Activated T-cell treated with anti-CD3 and anti-CD28 coated beads, Interleukin-2, amount 50 U/mL, for 72 hours (primary cell): ENCODE data around the gene HDAC8. TPM values are rescaled to one million over a fixed set of nuclear protein-coding genes. Genes with fewer than 3 reads are reported as not detected.
"Not testable (repeated sequence)": the region's sequence is repeated elsewhere in the genome, so short reads cannot be mapped to it uniquely, and the experiment has no call there.

Experiments
- ATAC-seq, 2 donors: fragments of 150-1000 bp; cut with Tn5 transposase; replicated peaks in 1 of 2; 2 replicates each; pipeline ENCODE4 v1.10.0; 2021; ENCODE audit warnings: moderate library complexity in 2 of 2, mild to moderate bottlenecking in 1 of 2
- DNase-seq, 2 donors: peaks; one replicate each; pipeline ENCODE4 v3.0.0; 2021 to 2022; ENCODE audit warnings: mixed read lengths in 1 of 2
- H3K27ac Mint-ChIP-seq: one replicate; pipeline ENCODE4 v1.8.0; 2022; ENCODE audit warnings: mild to moderate bottlenecking, moderate library complexity, mixed read lengths
- H3K27me3 Mint-ChIP-seq: one replicate; pipeline ENCODE4 v1.8.0; 2022; ENCODE audit warnings: low read depth, mixed read lengths
- H3K36me3 Mint-ChIP-seq, 2 donors: one replicate each; pipeline ENCODE4 v1.8.0; 2022; ENCODE audit warnings: mixed read lengths in 2 of 2, mild to moderate bottlenecking in 1 of 2; ENCODE audit not compliant: insufficient read depth in 2 of 2
- H3K4me1 Mint-ChIP-seq: one replicate; pipeline ENCODE4 v1.8.0; 2022; ENCODE audit warnings: low read depth, mixed read lengths
- H3K4me3 Mint-ChIP-seq, 2 donors: one replicate each; pipeline ENCODE4 v1.8.0; 2022; ENCODE audit warnings: mild to moderate bottlenecking in 2 of 2, mixed read lengths in 2 of 2, moderate library complexity in 2 of 2
- H3K9me3 Mint-ChIP-seq, 2 donors: one replicate each; pipeline ENCODE4 v1.8.0; 2022; ENCODE audit warnings: mixed read lengths in 2 of 2
- total RNA-seq, 2 donors: library from RNA; stranded (reverse); gene quantifications; one replicate each; pipeline ENCODE4 v1.2.3, GENCODE V29; 2022

HDAC8 gene
- total RNA-seq, 2 donors from 2014 or later, result 23.5 to 24.3 TPM

GRCh38 chrX:72568406-72569092 lies 4.1 kb downstream of the HDAC8 start:
- DNase-seq (no peak), ATAC-seq (no peak)
- H3K9me3 Mint-ChIP-seq, result no peaks in the 10 kb centered on the region
- no peak overlapping the region for H3K4me3 Mint-ChIP-seq
- no peak overlapping the region for H3K27ac Mint-ChIP-seq
- H3K27me3 Mint-ChIP-seq, result peaks cover 6% of the 10 kb centered on the region
- peaks cover 7 to 8% of the 10 kb centered on the region in 2 donors for H3K36me3 Mint-ChIP-seq
- H3K4me1 Mint-ChIP-seq, result peaks cover 4% of the 10 kb centered on the region

DNA sequence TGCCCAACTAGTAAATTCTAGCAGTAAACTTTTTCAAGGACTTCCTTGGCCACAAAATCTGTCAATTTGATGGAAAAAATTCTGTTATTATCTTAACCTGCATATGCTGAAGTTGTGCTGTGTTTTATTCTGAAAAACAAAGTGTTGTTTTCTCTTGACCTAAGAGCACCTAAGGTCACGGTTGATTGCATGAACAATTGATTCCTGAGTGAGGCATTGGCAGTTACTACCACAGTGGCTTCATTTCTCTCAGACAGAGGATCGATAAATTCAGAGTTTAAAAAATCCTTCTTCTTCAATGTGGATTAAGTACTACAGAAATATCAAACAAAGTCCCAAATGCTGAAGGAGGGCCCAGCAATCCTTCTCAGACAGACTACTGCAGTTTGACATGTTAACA lies 6.2 kb downstream of the HDAC8 start:
- H3K4me3 Mint-ChIP-seq, result no peak overlapping the region
- no peak for ATAC-seq
- H3K36me3 Mint-ChIP-seq, result peaks cover 5 to 7% of the 10 kb centered on the region in 2 donors

DNA sequence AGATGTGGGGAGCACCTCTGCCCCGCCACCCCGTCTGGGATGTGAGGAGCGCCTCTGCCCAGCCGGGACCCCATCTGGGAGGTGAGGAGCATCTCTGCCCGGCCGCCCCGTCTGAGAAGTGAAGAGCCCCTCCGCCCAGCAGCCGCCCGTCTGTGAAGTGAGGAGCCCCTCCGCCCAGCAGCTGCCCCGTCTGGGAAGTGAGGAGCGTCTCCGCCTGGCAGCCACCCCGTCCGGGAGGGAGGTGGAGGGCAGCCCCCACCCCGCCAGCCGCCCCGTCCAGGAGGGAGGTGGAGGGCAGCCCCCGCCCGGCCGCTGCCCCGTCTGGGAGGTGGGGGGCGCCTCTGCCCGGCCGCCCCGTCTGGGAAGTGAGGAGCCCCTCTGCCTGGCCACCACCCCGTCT lies 13.0 kb downstream of the HDAC8 start:
- H3K36me3 Mint-ChIP-seq, H3K27ac Mint-ChIP-seq, DNase-seq, H3K9me3 Mint-ChIP-seq, ATAC-seq, H3K4me3 Mint-ChIP-seq, H3K4me1 Mint-ChIP-seq, H3K27me3 Mint-ChIP-seq: not testable (repeated sequence)

More for the DNA sequence above, 6.2 kb downstream of the HDAC8 start:
- no peak overlapping the region for H3K27ac Mint-ChIP-seq
- H3K9me3 Mint-ChIP-seq, result no peaks in the 10 kb centered on the region
- peaks cover 4% of the 10 kb centered on the region for H3K4me1 Mint-ChIP-seq
- peaks cover 6% of the 10 kb centered on the region for H3K27me3 Mint-ChIP-seq
- DNase-seq, result no peak

DNA sequence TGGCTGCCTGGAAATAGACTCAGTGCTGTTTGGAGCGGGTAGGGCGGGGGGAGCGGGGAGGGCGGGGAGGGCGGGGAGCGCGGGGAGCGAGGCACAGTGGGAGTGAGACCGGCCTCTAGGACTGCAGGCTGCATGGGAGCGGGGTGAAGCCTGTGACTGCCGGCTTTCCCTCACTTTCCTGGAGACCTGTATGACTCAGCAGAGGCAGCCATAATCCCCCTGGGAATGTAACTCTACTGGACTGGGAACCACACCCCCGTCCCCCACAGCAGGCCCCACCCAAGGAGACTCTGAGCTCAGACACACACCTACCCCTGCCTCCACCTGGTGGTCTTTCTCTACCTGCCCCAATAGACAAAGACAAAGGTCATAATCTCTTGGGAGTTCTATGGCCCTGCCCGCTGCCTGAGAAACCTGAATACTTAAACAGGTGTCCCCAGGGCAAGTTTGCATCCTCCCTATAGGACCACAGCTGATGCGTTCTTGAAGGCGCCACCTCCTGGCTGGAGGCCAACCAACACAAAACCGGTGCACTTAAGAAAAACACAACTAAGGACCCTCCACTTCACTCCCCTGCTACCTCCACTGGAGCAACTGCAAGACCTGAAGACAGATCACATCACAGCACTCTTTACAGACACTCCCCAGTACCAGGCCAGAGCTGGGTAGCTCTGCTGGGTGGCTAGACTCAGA lies 18.0 kb downstream of the HDAC8 start:
- Mint-ChIP-seq H3K27ac (no peak overlapping the region), H3K27me3 (peaks cover 9% of the 10 kb centered on the region), H3K4me3 (no peak overlapping the region), H3K9me3 (no peaks in the 10 kb centered on the region), H3K36me3 (peaks cover 0 to 2% of the 10 kb centered on the region in 2 donors), H3K4me1 (no peaks in the 10 kb centered on the region)
- ATAC-seq (no peak), DNase-seq (no peak)

GRCh38 chrX:72552443-72552842 lies 20.2 kb downstream of the HDAC8 start:
- H3K36me3 Mint-ChIP-seq, H3K9me3 Mint-ChIP-seq, DNase-seq, ATAC-seq, H3K27ac Mint-ChIP-seq, H3K4me3 Mint-ChIP-seq, H3K4me1 Mint-ChIP-seq, H3K27me3 Mint-ChIP-seq: not testable (repeated sequence)

GRCh38 chrX:72545990-72546389 lies 26.7 kb downstream of the HDAC8 start:
- H3K4me3 Mint-ChIP-seq, result no peak overlapping the region
- H3K9me3 Mint-ChIP-seq, result no peaks in the 10 kb centered on the region
- no peaks in the 10 kb centered on the region for H3K4me1 Mint-ChIP-seq
- H3K27ac Mint-ChIP-seq, result no peak overlapping the region
- H3K27me3 Mint-ChIP-seq, result peaks cover 7% of the 10 kb centered on the region
- DNase-seq (no peak), ATAC-seq (no peak)
- H3K36me3 Mint-ChIP-seq, result peaks cover 0 to 3% of the 10 kb centered on the region in 2 donors

- H3K27ac Mint-ChIP-seq, result no peak overlapping the region
- H3K4me3 Mint-ChIP-seq, result no peak overlapping the region
- peaks cover 5% of the 10 kb centered on the region for H3K27me3 Mint-ChIP-seq
- H3K9me3 Mint-ChIP-seq, result no peaks in the 10 kb centered on the region
- ATAC-seq, result no peak
- no peaks in the 10 kb centered on the region for H3K4me1 Mint-ChIP-seq
- DNase-seq, result no peak
- H3K36me3 Mint-ChIP-seq, result peaks cover 0 to 3% of the 10 kb centered on the region in 2 donors
These were observed 32.3 kb downstream of the HDAC8 start for GRCh38 chrX:72540318-72540717.

GRCh38 chrX:72539822-72540221 lies 32.8 kb downstream of the HDAC8 start:
- peaks cover 5% of the 10 kb centered on the region for H3K27me3 Mint-ChIP-seq
- DNase-seq, result no peak
- no peaks in the 10 kb centered on the region for H3K9me3 Mint-ChIP-seq
- ATAC-seq, result no peak
- peaks cover 0 to 3% of the 10 kb centered on the region in 2 donors for H3K36me3 Mint-ChIP-seq
- H3K4me1 Mint-ChIP-seq, result no peaks in the 10 kb centered on the region
- H3K4me3 Mint-ChIP-seq, result no peak overlapping the region
- no peak overlapping the region for H3K27ac Mint-ChIP-seq

DNA sequence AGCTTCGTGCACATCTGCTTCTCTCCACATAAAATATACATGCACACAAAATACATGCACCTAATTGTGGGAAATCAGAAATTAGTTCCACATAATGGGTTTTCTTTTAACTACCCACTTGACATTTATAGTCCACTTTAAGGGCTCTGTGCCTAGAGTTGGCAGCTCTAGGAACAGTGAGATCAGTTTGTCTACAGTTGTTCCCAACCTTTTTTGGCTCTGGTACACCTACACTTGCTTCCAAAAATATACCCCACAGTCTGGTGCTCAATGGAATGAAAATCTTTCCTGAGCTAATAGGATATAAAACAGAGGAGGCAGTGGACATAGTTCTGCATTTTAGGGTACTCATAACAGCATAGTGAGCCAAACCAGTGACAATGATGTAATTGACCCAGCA lies 36.1 kb downstream of the HDAC8 start:
- ATAC-seq, result no peak
- Mint-ChIP-seq H3K27ac (no peak overlapping the region), H3K4me1 (no peaks in the 10 kb centered on the region), H3K4me3 (no peak overlapping the region), H3K27me3 (peaks cover 5% of the 10 kb centered on the region), H3K36me3 (peaks cover 0 to 3% of the 10 kb centered on the region in 2 donors), H3K9me3 (no peaks in the 10 kb centered on the region)
- no peak for DNase-seq

- Mint-ChIP-seq H3K4me1 (peaks cover under 1% of the 10 kb centered on the region), H3K27ac (no peak overlapping the region), H3K9me3 (peaks cover 0 to 6% of the 10 kb centered on the region in 2 donors), H3K27me3 (peaks cover 12% of the 10 kb centered on the region), H3K36me3 (peaks cover 2 to 5% of the 10 kb centered on the region in 2 donors), H3K4me3 (no peak overlapping the region)
- ATAC-seq (no peak), DNase-seq (no peak)
These were observed 40.3 kb downstream of the HDAC8 start for GRCh38 chrX:72532366-72532765.

DNA sequence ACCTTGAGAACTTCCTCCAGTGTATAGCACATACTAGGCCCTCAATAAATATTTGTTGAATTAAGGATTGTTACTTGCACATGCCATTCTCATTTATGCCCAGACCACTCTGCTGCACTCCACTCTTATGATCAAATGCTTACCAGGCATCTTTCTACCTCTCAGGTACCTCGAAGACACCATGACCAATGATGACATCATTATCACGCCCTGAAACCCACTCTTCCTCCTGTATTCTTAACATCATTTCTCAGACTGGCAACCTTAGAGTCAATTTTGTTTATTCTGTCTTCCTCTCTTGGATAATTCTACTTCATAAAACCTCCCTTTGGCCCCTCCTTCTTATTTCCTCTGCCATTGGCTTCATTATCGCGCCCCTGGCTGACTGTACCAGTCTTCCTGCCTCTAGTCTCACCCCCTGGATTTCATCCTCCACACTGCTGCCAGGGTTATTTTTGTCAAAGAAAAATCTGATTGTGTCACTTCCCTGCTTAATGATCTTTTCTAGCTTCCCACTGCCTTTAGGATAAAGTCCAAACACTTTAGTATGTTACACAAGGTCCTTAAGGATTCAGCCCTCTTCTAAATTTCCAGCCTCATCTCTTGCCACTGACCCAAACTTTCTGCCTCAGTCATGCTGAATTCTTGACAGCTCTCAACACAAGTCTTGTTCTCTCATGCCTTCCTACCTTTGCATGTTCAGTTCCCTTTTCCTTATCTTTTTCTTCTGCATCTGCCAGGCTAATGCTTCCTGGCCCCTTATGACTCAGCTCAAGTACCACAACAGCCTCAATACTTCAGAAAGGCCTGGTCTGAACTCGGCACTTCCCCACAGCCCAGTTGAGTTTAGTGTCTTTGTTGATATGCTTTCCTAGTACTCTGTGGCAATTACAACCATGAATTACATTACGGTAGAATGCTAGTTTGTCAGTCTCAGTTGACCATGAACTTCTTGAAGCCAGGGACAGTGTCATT lies 45.8 kb downstream of the HDAC8 start:
- no peak overlapping the region for H3K4me3 Mint-ChIP-seq
- H3K36me3 Mint-ChIP-seq, result peaks cover 4 to 7% of the 10 kb centered on the region in 2 donors
- DNase-seq (no peak), ATAC-seq (no peak)
- H3K27me3 Mint-ChIP-seq, result peaks cover 14% of the 10 kb centered on the region
- H3K9me3 Mint-ChIP-seq, result peaks cover 0 to 6% of the 10 kb centered on the region in 2 donors
- H3K27ac Mint-ChIP-seq, result no peak overlapping the region
- peaks cover 12% of the 10 kb centered on the region for H3K4me1 Mint-ChIP-seq

DNA sequence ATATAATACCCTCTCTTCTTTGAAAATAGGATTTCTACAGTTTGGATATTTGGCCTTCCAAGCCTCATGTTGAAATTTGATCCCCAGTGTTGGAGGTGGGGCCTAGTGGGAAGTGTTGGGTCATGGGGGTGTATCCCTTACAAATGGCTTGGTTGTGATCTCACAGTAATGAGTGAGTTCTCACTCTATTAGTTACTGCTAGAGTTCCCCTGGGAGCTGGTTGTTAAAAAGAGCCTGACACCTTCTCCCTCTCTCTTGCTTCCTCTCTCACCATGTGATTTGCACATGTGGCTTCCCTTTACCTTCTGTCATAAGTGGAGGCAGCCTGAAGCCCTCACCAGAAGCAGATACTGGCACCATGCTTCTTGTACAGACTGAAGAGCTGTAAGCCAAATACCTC lies 73.9 kb downstream of the HDAC8 start:
- Mint-ChIP-seq H3K36me3 (peaks cover 2% of the 10 kb centered on the region in 2 donors), H3K27me3 (peaks cover 18% of the 10 kb centered on the region), H3K27ac (no peak overlapping the region), H3K4me1 (no peaks in the 10 kb centered on the region), H3K9me3 (peaks cover 0 to 8% of the 10 kb centered on the region in 2 donors), H3K4me3 (no peak overlapping the region)
- DNase-seq (no peak), ATAC-seq (no peak)

DNA sequence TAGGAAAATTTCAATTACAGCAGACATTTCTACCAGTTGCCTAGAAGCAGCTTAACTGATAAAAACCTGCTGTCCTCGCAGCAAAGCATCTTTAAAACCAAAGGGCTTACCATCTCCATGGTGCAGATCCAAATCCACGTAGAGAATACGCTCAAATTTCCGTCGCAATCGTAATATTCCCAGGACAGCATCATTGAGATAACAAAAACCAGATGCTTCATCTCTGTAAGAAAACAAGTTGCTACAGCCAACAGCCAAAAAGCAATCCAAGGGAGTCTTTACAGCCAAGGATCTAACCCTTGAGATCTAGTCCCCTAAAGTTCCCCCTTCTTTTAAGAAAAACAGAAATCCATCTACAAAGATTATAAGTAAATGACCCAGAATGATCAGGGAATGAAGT lies 77.6 kb downstream of the HDAC8 start:
- Mint-ChIP-seq H3K4me3 (no peak overlapping the region), H3K27ac (no peak overlapping the region), H3K4me1 (no peaks in the 10 kb centered on the region), H3K36me3 (peaks cover 4 to 10% of the 10 kb centered on the region in 2 donors), H3K27me3 (peaks cover 7% of the 10 kb centered on the region), H3K9me3 (peaks cover 0 to 2% of the 10 kb centered on the region in 2 donors)
- ATAC-seq (no peak), DNase-seq (no peak)
